ENCODE results near the gene DDC. TPM values are rescaled to one million over a fixed set of nuclear protein-coding genes. Genes with fewer than 3 reads are reported as not detected.

The DDC gene
- polyA plus RNA-seq, 1 experiment = not detected

- DNase-seq (ENCODE audit: low read depth, low spot score) = no peak
- TF ChIP-seq CTCF (IDR thresholded peaks at IDR 0.05; ENCODE audit: low read depth, low read length) = no peak
- Histone ChIP-seq H3K27me3 (ENCODE audit: control insufficient read depth, insufficient read depth, low read length) (peaks cover 4% of the 10 kb centered on the region), H3K9me3 (ENCODE audit: control insufficient read depth, insufficient read depth, low read length) (peaks cover 3% of the 10 kb centered on the region; the same call in 1 of the 2 replicates), H3K27ac (ENCODE audit: low read depth, low read length) (no peak overlapping the region), H3K4me3 (ENCODE audit: low read depth, low read length) (no peak overlapping the region)
- CTCF ChIA-PET = interaction anchor here (0.6 to 2.2 kb wide), 3 partner anchors 122 to 572 kb away, joined by 3 to 7 read pairs (median 3); no protein-coding TSS in a partner anchor
- POLR2A ChIA-PET = no interaction called here
Observed at GRCh38 chr7:50589364-50589763, 24.2 kb upstream of the DDC start.

DNA sequence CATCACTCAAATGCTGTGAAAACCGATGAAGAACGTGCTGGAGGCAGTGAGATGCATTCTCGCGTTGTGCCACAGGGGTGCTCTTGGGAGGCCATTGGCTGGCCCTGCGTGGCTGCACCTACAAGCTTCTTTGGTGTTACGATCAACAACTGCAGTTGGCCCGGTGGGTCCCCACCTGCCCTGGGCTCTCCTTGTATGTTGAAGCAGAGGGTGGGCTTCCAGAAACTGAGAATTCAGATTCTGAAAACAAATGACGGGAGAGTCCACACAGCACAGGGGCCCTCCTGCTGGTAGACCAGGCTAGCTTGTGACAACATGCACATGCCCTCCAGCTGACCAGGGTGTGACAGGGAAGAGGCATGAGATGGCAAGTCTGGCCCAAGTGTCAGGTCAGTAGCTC, 23.7 kb upstream of the DDC start:
- no peak for DNase-seq (ENCODE audit: low read depth, low spot score)
- Histone ChIP-seq H3K9me3 (ENCODE audit: control insufficient read depth, insufficient read depth, low read length) (peaks cover 7% of the 10 kb centered on the region; the same call in 1 of the 2 replicates), H3K27ac (ENCODE audit: low read depth, low read length) (no peak overlapping the region), H3K27me3 (ENCODE audit: control insufficient read depth, insufficient read depth, low read length) (peaks cover 4% of the 10 kb centered on the region), H3K4me3 (ENCODE audit: low read depth, low read length) (no peak overlapping the region)
- CTCF ChIA-PET = interaction anchor here (0.6 to 2.2 kb wide), 4 partner anchors 57 to 572 kb away, joined by 3 to 7 read pairs (median 3); no protein-coding TSS in a partner anchor
- POLR2A ChIA-PET = no interaction called here
- TF ChIP-seq CTCF (IDR thresholded peaks at IDR 0.05; ENCODE audit: low read depth, low read length) = peak; percentile 38

GRCh38 chr7:50587737-50588136, 22.5 kb upstream of the DDC start:
- POLR2A ChIA-PET = no interaction called here
- TF ChIP-seq CTCF (IDR thresholded peaks at IDR 0.05; ENCODE audit: low read depth, low read length) = no peak

DNA sequence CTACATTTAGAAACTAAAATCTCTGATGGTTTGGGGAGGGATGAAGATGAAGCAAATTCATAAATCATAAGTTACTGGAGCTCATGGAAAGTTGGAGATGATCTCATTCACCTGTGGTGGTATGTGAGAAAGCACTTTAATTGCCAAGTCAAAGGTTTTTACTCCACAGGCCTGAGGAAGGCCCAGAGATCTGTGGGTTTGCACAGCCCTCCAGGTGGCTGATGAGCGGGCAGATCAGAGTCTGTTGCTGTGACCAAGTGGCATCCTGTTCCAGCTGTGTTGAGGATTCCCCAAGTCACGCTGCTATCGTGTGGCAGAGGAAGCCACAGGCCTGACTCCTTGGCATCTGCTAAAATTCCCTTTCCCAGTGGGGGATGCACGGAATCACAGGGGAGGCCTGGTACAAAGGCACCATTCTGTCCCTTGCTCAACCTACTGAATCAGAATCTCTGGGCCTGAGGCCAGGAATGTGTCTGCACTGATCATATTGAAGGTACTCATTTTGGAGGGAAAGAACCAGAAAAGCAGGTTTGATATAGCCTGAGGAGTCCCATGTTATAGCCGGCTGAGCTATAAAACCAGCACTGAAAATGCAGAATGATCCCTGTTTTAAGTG, 19.7 kb upstream of the DDC start:
- POLR2A ChIA-PET = no interaction called here

More at GRCh38 chr7:50587737-50588136, 22.5 kb upstream of the DDC start:
- CTCF ChIA-PET = no interaction called here
- Histone ChIP-seq H3K27ac (ENCODE audit: low read depth, low read length) (no peak overlapping the region), H3K9me3 (ENCODE audit: control insufficient read depth, insufficient read depth, low read length) (peaks cover 7% of the 10 kb centered on the region; the same call in 1 of the 2 replicates), H3K27me3 (ENCODE audit: control insufficient read depth, insufficient read depth, low read length) (peaks cover 4% of the 10 kb centered on the region), H3K4me3 (ENCODE audit: low read depth, low read length) (no peak overlapping the region)
- DNase-seq (ENCODE audit: low read depth, low spot score) = no peak

More for the DNA sequence above, 19.7 kb upstream of the DDC start:
- Histone ChIP-seq H3K9me3 (ENCODE audit: control insufficient read depth, insufficient read depth, low read length) (peaks cover 7% of the 10 kb centered on the region; the same call in 1 of the 2 replicates), H3K27ac (ENCODE audit: low read depth, low read length) (no peak overlapping the region), H3K4me3 (ENCODE audit: low read depth, low read length) (no peak overlapping the region), H3K27me3 (ENCODE audit: control insufficient read depth, insufficient read depth, low read length) (peaks cover 7% of the 10 kb centered on the region)
- CTCF ChIA-PET = no interaction called here
- no peak for TF ChIP-seq CTCF (IDR thresholded peaks at IDR 0.05; ENCODE audit: low read depth, low read length)
- DNase-seq (ENCODE audit: low read depth, low spot score) = no peak

Measured in AG04450 (cell line).